ENCODE measurements around the gene UTS2R.
"Not testable (repeated sequence)": the region's sequence is repeated elsewhere in the genome, so short reads cannot be mapped to it uniquely, and the experiment has no call there.

The UTS2R gene

GRCh38 chr17:82345151-82345976 is 26.2 kb upstream of the UTS2R start (continued):
- no peak for TF ChIP-seq ZNF585B (tag by site-specific recombination; IDR thresholded peaks at IDR 0.05)
- TF ChIP-seq ZNF138 (tag by site-specific recombination; IDR thresholded peaks at IDR 0.05; ENCODE audit: borderline replicate concordance), result no peak
- TF ChIP-seq ZNF324 (tag by site-specific recombination; IDR thresholded peaks at IDR 0.05), result no peak
- no peak for TF ChIP-seq IKZF3 (tag by site-specific recombination; IDR thresholded peaks at IDR 0.05)
- no peak for TF ChIP-seq ZFP3 (tag by site-specific recombination; IDR thresholded peaks at IDR 0.05; ENCODE audit: low read depth)
- TF ChIP-seq ZFP69B (tag by site-specific recombination; IDR thresholded peaks at IDR 0.05), result no peak
- no peak for TF ChIP-seq ZNF19 (tag by site-specific recombination; IDR thresholded peaks at IDR 0.05; ENCODE audit: low read depth)

DNA sequence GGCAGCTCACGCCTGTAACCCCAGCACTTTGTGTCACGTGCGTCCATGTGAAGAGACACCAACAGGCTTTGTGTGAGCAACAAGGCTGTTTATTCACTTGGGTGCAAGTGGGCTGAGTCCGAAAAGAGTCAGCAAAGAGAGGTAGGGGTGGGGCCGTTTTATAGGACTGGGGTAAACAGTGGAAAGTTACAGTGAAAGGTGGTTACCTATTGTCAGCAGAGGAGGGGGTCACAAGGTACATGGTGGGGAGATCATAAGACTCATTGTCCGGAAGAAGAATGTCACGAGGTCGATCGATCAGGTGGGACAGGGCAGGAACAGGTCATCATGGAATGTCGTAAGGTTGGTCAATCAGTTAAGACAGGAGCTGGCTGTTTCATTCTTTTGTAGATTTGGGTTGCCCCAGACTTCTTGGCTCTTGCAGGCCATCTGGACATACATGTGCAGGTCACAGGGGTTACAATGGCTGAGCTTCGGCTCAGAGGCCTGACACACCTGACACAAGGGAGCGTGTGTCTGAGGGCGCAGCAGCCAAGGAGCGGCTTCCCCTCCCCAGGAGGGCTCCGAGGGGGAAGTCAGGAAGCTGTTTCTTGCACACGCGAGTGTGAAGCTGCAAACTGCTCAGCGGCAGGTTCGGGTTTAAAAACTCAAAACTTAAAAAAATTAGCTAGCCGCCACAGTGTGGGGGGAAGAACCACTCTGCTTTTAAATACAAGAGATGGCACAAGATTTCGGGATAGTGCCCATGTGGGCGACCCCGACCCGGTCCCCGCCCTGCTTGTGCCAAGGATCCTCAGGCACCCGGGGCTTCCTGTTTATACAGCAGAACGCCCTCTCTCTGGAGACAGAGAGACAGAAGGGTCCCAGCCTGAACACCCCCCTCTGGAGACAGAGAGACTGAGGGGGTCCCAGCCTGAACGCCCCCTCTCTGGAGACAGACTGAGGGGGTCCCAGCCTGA is 24.9 kb upstream of the UTS2R start:
- no peak overlapping the region for H3K27ac ChIP-seq (ENCODE audit: extremely low read depth, low read depth, low read length)
- no peaks in the 10 kb centered on the region for H3K36me3 ChIP-seq (ENCODE audit: control insufficient read depth in 2 of 2, insufficient read depth in 1 of 2, low read length in 2 of 2)
- H3K4me1 ChIP-seq (ENCODE audit: control insufficient read depth, insufficient read depth, low read length), result no peaks in the 10 kb centered on the region
- no peak overlapping the region for H3K4me3 ChIP-seq (ENCODE audit: low read depth, low read length)
- no peaks in the 10 kb centered on the region for H3K9me3 ChIP-seq (ENCODE audit: control insufficient read depth, insufficient read depth, low read depth, low read length)
- POLR2A ChIA-PET, result no interaction called here
- CTCF ChIA-PET, result interaction anchor here (0.7 to 0.9 kb wide), 2 partner anchors 72 to 80 kb away, joined by 3 read pairs; no protein-coding TSS in a partner anchor
- no peak for TF ChIP-seq ZNF514 (tag by site-specific recombination; IDR thresholded peaks at IDR 0.05)
- no peak for TF ChIP-seq ZNF548 (tag by site-specific recombination; IDR thresholded peaks at IDR 0.05)
- no peak for TF ChIP-seq ZNF426 (tag by site-specific recombination; IDR thresholded peaks at IDR 0.05)
- TF ChIP-seq ZNF624 (tag by site-specific recombination; IDR thresholded peaks at IDR 0.05), result no peak
- TF ChIP-seq ZNF544 (tag by site-specific recombination; IDR thresholded peaks at IDR 0.05), result no peak
- TF ChIP-seq, protein P1, sequence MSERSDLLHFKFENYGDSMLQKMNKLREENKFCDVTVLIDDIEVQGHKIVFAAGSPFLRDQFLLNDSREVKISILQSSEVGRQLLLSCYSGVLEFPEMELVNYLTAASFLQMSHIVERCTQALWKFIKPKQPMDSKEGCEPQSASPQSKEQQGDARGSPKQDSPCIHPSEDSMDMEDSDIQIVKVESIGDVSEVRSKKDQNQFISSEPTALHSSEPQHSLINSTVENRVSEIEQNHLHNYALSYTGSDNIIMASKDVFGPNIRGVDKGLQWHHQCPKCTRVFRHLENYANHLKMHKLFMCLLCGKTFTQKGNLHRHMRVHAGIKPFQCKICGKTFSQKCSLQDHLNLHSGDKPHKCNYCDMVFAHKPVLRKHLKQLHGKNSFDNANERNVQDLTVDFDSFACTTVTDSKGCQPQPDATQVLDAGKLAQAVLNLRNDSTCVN (tag by site-specific recombination; optimal IDR thresholded peaks at IDR 0.05), result no peak
- no peak for TF ChIP-seq GFI1B (tag by site-specific recombination; IDR thresholded peaks at IDR 0.05)
- TF ChIP-seq ZXDB (tag by site-specific recombination; IDR thresholded peaks at IDR 0.05), result no peak
- no peak for TF ChIP-seq ZSCAN23 (tag by site-specific recombination; IDR thresholded peaks at IDR 0.05)
- TF ChIP-seq ZNF112 (tag by site-specific recombination; IDR thresholded peaks at IDR 0.05), result no peak
- no peak for TF ChIP-seq ZNF19 (tag by site-specific recombination; IDR thresholded peaks at IDR 0.05; ENCODE audit: low read depth)
- TF ChIP-seq ZNF202 (tag by site-specific recombination; IDR thresholded peaks at IDR 0.05; ENCODE audit: borderline replicate concordance), result no peak
- no peak for TF ChIP-seq ZFP37 (tag by site-specific recombination; IDR thresholded peaks at IDR 0.05)
- TF ChIP-seq REPIN1 (tag by site-specific recombination; IDR thresholded peaks at IDR 0.05; ENCODE audit: low read depth), result no peak
- no peak for TF ChIP-seq SP3 (tag by site-specific recombination; IDR thresholded peaks at IDR 0.05)
- no peak for TF ChIP-seq ZNF132 (tag by site-specific recombination; IDR thresholded peaks at IDR 0.05; ENCODE audit: borderline replicate concordance)
- TF ChIP-seq ZNF10 (tag by site-specific recombination; IDR thresholded peaks at IDR 0.05), result no peak
- TF ChIP-seq PRDM1 (tag by site-specific recombination; IDR thresholded peaks at IDR 0.05), result no peak
- TF ChIP-seq KLF1 (tag by site-specific recombination; IDR thresholded peaks at IDR 0.05), result no peak
- no peak for TF ChIP-seq ATF2 (tag by site-specific recombination; IDR thresholded peaks at IDR 0.05; ENCODE audit: low read depth)

GRCh38 chr17:82347994-82348393 is 23.6 kb upstream of the UTS2R start:
- CTCF ChIA-PET, result interaction anchor here (0.6 to 0.7 kb wide), 2 partner anchors 27 to 371 kb away, joined by 3 read pairs; no protein-coding TSS in a partner anchor
- H3K4me1 ChIP-seq (ENCODE audit: control insufficient read depth, insufficient read depth, low read length); H3K4me3 ChIP-seq (ENCODE audit: low read depth, low read length); H3K9me3 ChIP-seq (ENCODE audit: control insufficient read depth, insufficient read depth, low read depth, low read length); H3K27ac ChIP-seq (ENCODE audit: extremely low read depth, low read depth, low read length); POLR2A ChIA-PET; H3K36me3 ChIP-seq (ENCODE audit: control insufficient read depth in 2 of 2, insufficient read depth in 1 of 2, low read length in 2 of 2): not testable (repeated sequence)
